Measurements from ENCODE around the gene RALGAPA2. TPM values are rescaled to one million over a fixed set of nuclear protein-coding genes. Genes with fewer than 3 reads are reported as not detected.

Gene RALGAPA2
- total and polyA plus RNA-seq, 2 experiments from 2014 or later: 13.1 to 43.4 TPM

GRCh38 chr20:20547876-20548266 lies 164.6 kb downstream of the RALGAPA2 start:
- TF ChIP-seq EZH2phosphoT487 (IDR thresholded peaks at IDR 0.05; ENCODE audit: unreplicated experiment) (no peak), CTCF (conservative IDR thresholded peaks at IDR 0.05; ENCODE audit: low read depth in 2 of 2) (no peak), REST (IDR thresholded peaks at IDR 0.05; ENCODE audit: unreplicated experiment) (no peak), ETS1 (IDR thresholded peaks at IDR 0.05) (no peak)
- peaks cover 6% of the 10 kb centered on the region; the same call in 2 of the 3 replicates for H3K36me3 Mint-ChIP-seq (ENCODE audit: low read depth)
- no peak overlapping the region for H3K4me3 ChIP-seq
- H3K27ac Mint-ChIP-seq: no peak overlapping the region
- H2AFZ ChIP-seq: no peak overlapping the region
- no peaks in the 10 kb centered on the region for H3K4me1 Mint-ChIP-seq
- H3K9me3 Mint-ChIP-seq: no peaks in the 10 kb centered on the region
- H3K4me2 ChIP-seq: no peak overlapping the region
- no peaks in the 10 kb centered on the region for H3K27me3 ChIP-seq (ENCODE audit: insufficient read depth)
- H3K4me3 Mint-ChIP-seq: no peak overlapping the region
- H3K9me2 ChIP-seq (ENCODE audit: insufficient read depth): no peaks in the 10 kb centered on the region
- no peaks in the 10 kb centered on the region for H4K20me1 ChIP-seq (replicated peaks; ENCODE audit: insufficient read depth)
- DNase-seq (ENCODE audit: low spot score): no peak
- H3K27me3 Mint-ChIP-seq (ENCODE audit: insufficient read depth, low read depth, poor library complexity): peaks cover 2% of the 10 kb centered on the region
- H3K27ac ChIP-seq (ENCODE audit: low read depth): no peak overlapping the region
- ATAC-seq: no peak
- no peaks in the 10 kb centered on the region for H3K36me3 ChIP-seq (ENCODE audit: insufficient read depth)
- no peaks in the 10 kb centered on the region for H3K4me1 ChIP-seq (ENCODE audit: insufficient read depth)
- no peaks in the 10 kb centered on the region for H3K79me2 ChIP-seq (replicated peaks; ENCODE audit: insufficient read depth)
- H3F3A ChIP-seq (replicated peaks; ENCODE audit: low read depth): no peaks in the 10 kb centered on the region

GRCh38 chr20:20547221-20547875 lies 165.1 kb downstream of the RALGAPA2 start:
- Histone ChIP-seq H3K36me3 (ENCODE audit: insufficient read depth) (no peaks in the 10 kb centered on the region), H3F3A (replicated peaks; ENCODE audit: low read depth) (no peaks in the 10 kb centered on the region), H3K9me2 (ENCODE audit: insufficient read depth) (no peaks in the 10 kb centered on the region), H2AFZ (no peak overlapping the region), H4K20me1 (replicated peaks; ENCODE audit: insufficient read depth) (no peaks in the 10 kb centered on the region), H3K4me1 (ENCODE audit: insufficient read depth) (no peaks in the 10 kb centered on the region), H3K27ac (ENCODE audit: low read depth) (no peak overlapping the region), H3K4me2 (no peak overlapping the region), H3K27me3 (ENCODE audit: insufficient read depth) (no peaks in the 10 kb centered on the region), H3K4me3 (no peak overlapping the region), H3K79me2 (replicated peaks; ENCODE audit: insufficient read depth) (no peaks in the 10 kb centered on the region)
- Mint-ChIP-seq H3K9me3 (no peaks in the 10 kb centered on the region), H3K4me1 (no peaks in the 10 kb centered on the region), H3K36me3 (ENCODE audit: low read depth) (peaks cover 6% of the 10 kb centered on the region; the same call in 2 of the 3 replicates), H3K27ac (no peak overlapping the region), H3K4me3 (no peak overlapping the region), H3K27me3 (ENCODE audit: insufficient read depth, low read depth, poor library complexity) (peaks cover 2% of the 10 kb centered on the region)
- no peak for DNase-seq (ENCODE audit: low spot score)
- no peak for ATAC-seq
- TF ChIP-seq ZNF114 (CRISPR knock-in tag; IDR thresholded peaks at IDR 0.05) (no peak), STAT1 (IDR thresholded peaks at IDR 0.05; ENCODE audit: unreplicated experiment) (no peak), JUNB (IDR thresholded peaks at IDR 0.05; ENCODE audit: unreplicated experiment) (no peak), CREB1 (CRISPR knock-in tag; IDR thresholded peaks at IDR 0.05; ENCODE audit: low read depth) (no peak), EZH2 (IDR thresholded peaks at IDR 0.05; ENCODE audit: low read depth, unreplicated experiment) (no peak), ZNF331 (CRISPR knock-in tag; IDR thresholded peaks at IDR 0.05; ENCODE audit: low read depth) (no peak), EZH2phosphoT487 (IDR thresholded peaks at IDR 0.05; ENCODE audit: unreplicated experiment) (no peak), POLR2AphosphoS5 (IDR thresholded peaks at IDR 0.05; ENCODE audit: low read depth) (no peak), CTCF (conservative IDR thresholded peaks at IDR 0.05; ENCODE audit: low read depth in 2 of 2) (no peak), REST (IDR thresholded peaks at IDR 0.05; ENCODE audit: unreplicated experiment) (no peak)
